GM19455 (cell line): Measurements from ENCODE around the gene SCYGR6.

Experiments
- ATAC-seq: cut with Tn5 transposase; IDR thresholded peaks from one replicate; pipeline ENCODE4 v1.9.1; 2021; ENCODE audit not compliant: unreplicated experiment

SCYGR6 gene

GRCh38 chr2:227716501-227716900 lies 8.1 kb downstream of the SCYGR6 start:
- ATAC-seq, result no peak

GRCh38 chr2:227713291-227713690 lies 11.3 kb downstream of the SCYGR6 start:
- no peak for ATAC-seq

- no peak for ATAC-seq
Measured at GRCh38 chr2:227710986-227711385, 13.6 kb downstream of the SCYGR6 start.

- no peak for ATAC-seq
Measured at GRCh38 chr2:227707390-227707789, 17.2 kb downstream of the SCYGR6 start.

- no peak for ATAC-seq
Measured at GRCh38 chr2:227706859-227707258, 17.7 kb downstream of the SCYGR6 start.

GRCh38 chr2:227703961-227704360 lies 20.6 kb downstream of the SCYGR6 start:
- no peak for ATAC-seq

GRCh38 chr2:227703280-227703732 lies 21.3 kb downstream of the SCYGR6 start:
- no peak for ATAC-seq

GRCh38 chr2:227701556-227701955 lies 23.0 kb downstream of the SCYGR6 start:
- no peak for ATAC-seq

GRCh38 chr2:227696990-227697679 lies 27.4 kb downstream of the SCYGR6 start:
- no peak for ATAC-seq

GRCh38 chr2:227687189-227687588 lies 37.4 kb downstream of the SCYGR6 start:
- ATAC-seq, result no peak

GRCh38 chr2:227684258-227684657 lies 40.3 kb downstream of the SCYGR6 start:
- no peak for ATAC-seq

- ATAC-seq, result no peak
Measured at GRCh38 chr2:227677928-227678327, 46.6 kb downstream of the SCYGR6 start.

- no peak for ATAC-seq
Measured at GRCh38 chr2:227674485-227674884, 50.1 kb downstream of the SCYGR6 start.
